ENCODE data around the gene NCR2. TPM values are rescaled to one million over a fixed set of nuclear protein-coding genes. Genes with fewer than 3 reads are reported as not detected.

Gene NCR2
- total and polyA plus RNA-seq, 9 of the 15 experiments (the other 6 are each of a cell fraction or from before 2014, with no cell fraction given) = not detected

- Histone ChIP-seq H3K36me3 (ENCODE audit: control insufficient read depth, insufficient read depth, low read length) (no peaks in the 10 kb centered on the region), H3K27me3 (ENCODE audit: control insufficient read depth in 2 of 2, insufficient read depth in 2 of 2, low read length in 2 of 2) (peaks cover 2 to 32% of the 10 kb centered on the region in 2 experiments; a peak in 4 of 5 replicates), H3K4me2 (ENCODE audit: insufficient read depth, low read length) (no peak overlapping the region), H4K20me1 (replicated peaks; ENCODE audit: control insufficient read depth, insufficient read depth, low read length) (no peaks in the 10 kb centered on the region), H3K79me2 (ENCODE audit: control insufficient read depth, insufficient read depth, low read length) (no peaks in the 10 kb centered on the region), H3K27ac (ENCODE audit: extremely low read depth, low read depth, low read length) (no peak overlapping the region), H3K9me1 (ENCODE audit: control insufficient read depth, insufficient read depth, low read length) (no peaks in the 10 kb centered on the region), H2AFZ (ENCODE audit: low read depth, low read length) (no peak overlapping the region), H3K4me1 (replicated peaks in 1 of 2; ENCODE audit: control insufficient read depth in 2 of 2, insufficient read depth in 2 of 2, low read length in 2 of 2) (no peaks in the 10 kb centered on the region), H3K4me3 (no peak overlapping the region), H3K9me3 (replicated peaks; ENCODE audit: control insufficient read depth, insufficient read depth, low read depth, low read length) (no peaks in the 10 kb centered on the region), H3K9ac (ENCODE audit: insufficient read depth in 1 of 2, low read depth in 2 of 2, low read length in 2 of 2) (no peak overlapping the region)
- in situ Hi-C loops (cut with MboI) (no loop called here), intact Hi-C loops (cut with micrococcal nuclease) (no loop called here)
- ATAC-seq = no peak
- CTCF ChIA-PET (ENCODE audit: low intra/inter-chr PET ratio) = interaction anchor here (1.4 kb wide), 1 partner anchor 10 kb away, joined by 3 read pairs; no protein-coding TSS in a partner anchor
- 3% methylated on average over 6 of the region's 6 CpGs for WGBS (ENCODE audit: insufficient coverage, low coverage, missing lambda C conversion rate)
- peak; percentile 45 for TF ChIP-seq MEIS2 (IDR thresholded peaks at IDR 0.05; ENCODE audit: partially characterized antibody)
- TF ChIP-seq ZKSCAN1 (IDR thresholded peaks at IDR 0.05; ENCODE audit: low read depth, low read length) = no peak
- no peak for TF ChIP-seq MTA2 (IDR thresholded peaks at IDR 0.05; ENCODE audit: low read depth)
- no peak for TF ChIP-seq EP300 (IDR thresholded peaks at IDR 0.05; ENCODE audit: low read length)
- TF ChIP-seq CHD2 (IDR thresholded peaks at IDR 0.05; ENCODE audit: low read depth, low read length) = no peak
- TF ChIP-seq ZNF239 (CRISPR knock-in tag; IDR thresholded peaks at IDR 0.05) = no peak
- TF ChIP-seq PREB (CRISPR knock-in tag; IDR thresholded peaks at IDR 0.05) = no peak
- TF ChIP-seq TFE3 (CRISPR knock-in tag; IDR thresholded peaks at IDR 0.05) = peak; percentile 80
- peak; percentile 62 for TF ChIP-seq RAD51 (IDR thresholded peaks at IDR 0.05; ENCODE audit: borderline replicate concordance, low read depth)
- TF ChIP-seq ZNF589 (CRISPR knock-in tag; IDR thresholded peaks at IDR 0.05; ENCODE audit: low read depth) = no peak
- TF ChIP-seq KAT2B (IDR thresholded peaks at IDR 0.05; ENCODE audit: low read depth, low read length) = no peak
- 0 out of 2 replicates have a peak, but pooled peaks have one; percentile 29 for TF ChIP-seq USF2 (CRISPR knock-in tag; IDR thresholded peaks at IDR 0.05)
- no peak for TF ChIP-seq ZNF282 (CRISPR knock-in tag; IDR thresholded peaks at IDR 0.05)
- TF ChIP-seq ZNF668 (CRISPR knock-in tag; IDR thresholded peaks at IDR 0.05) = no peak
- TF ChIP-seq ZNF212 (CRISPR knock-in tag; IDR thresholded peaks at IDR 0.05) = no peak
- TF ChIP-seq RFX1 (IDR thresholded peaks at IDR 0.05) = 0 out of 2 replicates have a peak, but pooled peaks have one; percentile 21
- TF ChIP-seq RBM22 (IDR thresholded peaks at IDR 0.05; ENCODE audit: low read depth, low read length, poor library complexity, severe bottlenecking) = no peak
- TF ChIP-seq POLR3G (IDR thresholded peaks at IDR 0.05; ENCODE audit: extremely low read depth, insufficient read length, insufficient replicate concordance) = no peak
- FAIRE-seq = no peak
- no peak for DNase-seq (ENCODE audit: extremely low read depth in 1 of 4, low spot score in 3 of 4)
- BruUV-seq (replicated peaks) = no TSS peak
- POLR2A ChIA-PET = interaction anchor here (0.7 kb wide), 1 partner anchor 9 kb away, joined by 4 read pairs; no protein-coding TSS in a partner anchor
These were observed 47.2 kb upstream of the NCR2 start for GRCh38 chr6:41288030-41288753.
